ENCODE data around the gene REM2. TPM values are rescaled to one million over a fixed set of nuclear protein-coding genes. Genes with fewer than 3 reads are reported as not detected.
A peak's percentile ranks its signal among the peaks of the same experiment; 100 is the strongest.
"Not testable (repeated sequence)": the region's sequence is repeated elsewhere in the genome, so short reads cannot be mapped to it uniquely, and the experiment has no call there.

The REM2 gene
- total RNA-seq, 2 donors from 2014 or later: 0.58 to 0.64 TPM

DNA sequence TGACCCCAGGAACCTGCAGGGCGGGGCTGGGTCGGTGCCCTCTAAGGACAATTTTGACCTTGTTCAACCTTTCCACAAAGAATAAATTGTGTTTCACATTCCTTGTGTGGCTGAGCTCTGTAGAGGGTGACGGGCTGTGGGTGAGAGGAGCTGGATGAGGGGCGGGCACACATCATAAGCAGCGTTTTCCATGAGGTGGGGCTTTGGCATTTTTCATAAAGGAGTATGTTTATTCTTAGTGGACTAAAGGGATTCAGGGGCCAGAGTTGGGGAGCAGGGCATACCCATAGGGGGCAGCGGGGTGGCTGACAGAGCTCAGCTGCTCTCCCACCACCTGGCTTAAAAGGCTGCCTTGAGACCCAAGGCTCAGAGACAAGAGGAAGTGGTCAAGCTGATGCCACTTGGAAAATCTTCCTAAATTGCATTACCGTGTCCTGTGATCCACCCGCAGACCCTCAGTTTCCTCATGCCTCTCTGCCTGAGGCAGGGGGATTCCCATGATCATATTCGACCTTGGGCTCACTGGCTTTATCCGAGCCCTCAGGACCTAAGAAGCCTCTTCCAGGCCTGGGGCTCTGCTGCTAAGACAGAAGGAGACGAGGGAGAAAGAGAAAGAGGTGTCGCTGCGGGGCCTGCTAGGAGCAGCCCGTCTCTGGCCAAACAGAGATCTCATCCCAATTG lies 35.2 kb upstream of the REM2 start:
- ATAC-seq (no peak), DNase-seq (no peak)
- intact Hi-C loops (cut with DNase I, micrococcal nuclease): no loop called here

DNA sequence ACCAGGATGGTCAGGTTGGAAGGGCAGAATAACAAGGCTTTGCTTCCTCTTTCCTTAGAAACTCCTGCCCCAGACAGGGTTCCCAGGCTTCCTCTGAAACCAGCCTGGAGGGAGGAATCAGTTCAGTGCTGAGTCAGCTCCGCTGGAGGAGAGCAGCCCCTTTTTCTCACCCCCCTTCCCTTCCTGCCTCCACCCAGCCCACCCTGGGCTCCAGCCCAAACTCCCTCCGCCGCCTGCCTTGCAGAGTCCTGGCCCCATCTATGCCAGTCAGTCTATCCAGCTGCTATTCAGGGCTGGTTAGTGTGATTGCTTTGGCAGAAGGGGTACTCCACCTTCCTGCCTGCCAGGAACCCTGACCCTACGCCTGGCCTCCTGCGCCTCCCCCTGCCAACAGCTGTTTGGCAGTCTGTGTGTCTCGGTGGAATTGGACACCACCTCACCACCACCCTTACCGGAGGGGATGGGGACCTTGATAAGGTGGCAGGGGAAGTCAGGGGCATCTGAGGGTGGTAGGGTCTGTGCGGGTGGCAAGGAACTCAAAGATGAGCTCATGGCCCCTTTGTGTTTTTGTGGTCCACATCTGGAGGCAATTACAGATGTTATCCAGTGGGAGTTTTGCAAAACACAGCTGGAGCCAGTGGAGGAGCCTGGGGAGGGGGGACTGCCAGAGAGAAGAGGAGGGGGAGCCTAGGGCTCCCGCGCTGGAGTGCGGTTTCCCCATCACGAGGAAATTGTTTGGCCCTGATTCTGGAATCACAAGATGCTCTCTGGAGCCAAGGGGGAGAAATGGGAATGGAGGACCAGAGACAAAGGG lies 34.5 kb upstream of the REM2 start:
- no peak for ATAC-seq
- intact Hi-C loops (cut with DNase I, micrococcal nuclease): no loop called here
- peak; percentile 50 to 66 for DNase-seq

DNA sequence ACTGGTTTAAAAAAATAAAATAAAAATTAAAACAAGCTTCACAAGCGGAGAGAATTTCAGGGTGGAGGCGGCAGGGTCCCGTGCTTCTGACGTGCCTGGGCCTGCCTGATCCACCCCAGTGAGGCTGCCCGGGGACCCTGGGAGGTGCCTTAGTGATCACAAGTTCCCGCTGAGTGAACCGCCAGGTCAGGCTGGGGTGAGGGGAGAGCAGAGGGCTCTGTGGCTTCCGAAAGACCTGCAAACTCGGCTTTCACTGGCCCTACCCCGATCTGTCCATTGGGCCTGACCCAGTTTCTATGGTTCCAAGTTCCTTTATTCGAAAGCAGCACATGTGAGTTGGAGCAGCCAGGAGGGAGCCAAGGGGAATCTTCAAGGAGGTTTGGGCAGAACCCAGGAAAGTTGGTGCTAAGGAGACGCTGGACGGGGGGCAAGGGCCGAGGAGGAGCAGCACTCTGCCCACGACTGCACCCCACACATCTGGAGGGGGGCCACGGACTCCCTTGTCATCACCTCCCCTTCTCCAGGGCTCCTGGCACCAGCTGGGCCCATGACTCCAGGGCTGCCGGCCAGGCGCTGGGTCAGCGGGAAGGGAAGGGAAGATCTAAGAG lies 33.7 kb upstream of the REM2 start:
- ATAC-seq (no peak), DNase-seq (peak in 1 of 2 donors; percentile 55)
- intact Hi-C loops (cut with DNase I, micrococcal nuclease): no loop called here

DNA sequence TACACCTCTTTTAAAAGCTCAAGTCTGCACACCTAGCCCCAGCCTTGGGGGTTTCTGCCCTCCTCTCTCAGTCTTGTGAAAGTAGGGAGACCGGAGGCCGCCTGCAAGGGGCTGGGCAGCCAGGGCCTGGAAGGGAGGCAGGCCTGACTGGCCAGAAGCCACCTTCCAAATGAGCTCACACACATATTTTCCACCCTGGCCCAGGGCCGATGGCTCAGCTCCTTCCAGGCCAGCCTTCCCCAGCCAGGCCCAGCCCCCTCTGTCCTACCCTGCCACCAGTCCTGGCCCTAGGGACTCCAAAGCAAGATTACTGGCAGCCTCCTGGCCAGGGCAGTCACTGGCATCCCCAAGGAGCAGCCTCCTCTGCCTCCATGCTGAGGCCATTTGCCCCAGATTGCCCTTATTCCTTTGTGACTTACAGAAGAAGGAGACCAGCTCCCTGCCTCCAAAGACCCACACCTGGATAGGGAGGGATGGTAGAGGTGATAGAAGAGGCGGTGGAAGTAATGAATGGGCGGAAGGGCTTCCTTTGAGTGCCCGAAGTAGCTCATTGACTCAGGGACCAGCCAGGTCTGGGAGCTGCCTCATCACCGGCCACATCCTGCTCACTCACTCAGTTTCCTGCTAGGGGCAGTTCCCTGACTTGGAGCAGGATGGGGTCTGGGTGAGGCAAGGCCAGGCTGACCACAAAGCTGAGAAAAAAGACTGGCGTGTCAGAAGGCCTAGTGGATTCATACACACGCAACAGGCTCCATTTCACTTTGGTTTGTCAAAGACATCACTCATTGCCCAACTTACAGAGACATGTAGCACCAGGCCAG lies 31.9 kb upstream of the REM2 start:
- intact Hi-C loops (cut with DNase I, micrococcal nuclease): no loop called here
- DNase-seq: peak; percentile 61 to 79
- no peak for ATAC-seq

DNA sequence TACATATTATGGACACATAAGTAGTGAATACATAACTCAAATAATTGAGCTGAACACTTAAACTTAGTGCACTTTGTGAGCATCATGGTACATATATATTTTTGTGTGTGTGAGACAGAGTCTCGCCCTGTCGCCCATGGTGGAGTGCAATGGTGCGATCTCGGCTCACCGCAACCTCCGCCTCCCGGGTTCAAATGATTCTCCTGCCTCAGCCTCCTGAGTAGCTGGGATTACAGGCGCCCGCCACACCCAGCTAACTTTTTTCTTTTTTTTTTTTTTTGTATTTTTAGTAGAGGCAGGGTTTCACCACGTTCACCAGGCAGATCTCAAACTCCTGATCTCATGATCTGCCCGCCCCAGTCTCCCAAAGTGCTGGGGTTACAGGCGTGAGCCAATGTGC lies 30.8 kb upstream of the REM2 start:
- ATAC-seq; DNase-seq; intact Hi-C loops (cut with DNase I, micrococcal nuclease): not testable (repeated sequence)

DNA sequence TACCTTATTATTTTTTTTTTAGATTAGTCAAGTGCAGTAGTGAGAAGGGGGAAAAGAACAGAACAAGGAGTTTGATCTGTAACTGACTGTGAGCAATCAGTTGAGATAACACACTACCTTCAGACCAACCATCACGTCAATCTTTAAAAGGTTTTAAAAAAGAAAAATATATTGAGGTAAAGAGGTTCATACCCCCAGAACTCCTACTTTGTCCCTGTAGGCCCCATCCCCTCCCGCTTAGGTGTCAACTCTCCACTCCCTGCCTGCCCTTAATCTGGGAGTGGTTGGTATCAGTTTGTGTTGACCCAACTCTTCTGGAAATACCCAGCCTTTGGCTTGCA lies 30.5 kb upstream of the REM2 start:
- intact Hi-C loops (cut with DNase I, micrococcal nuclease): no loop called here
- DNase-seq (peak in 1 of 2 donors; percentile 82), ATAC-seq (no peak)

DNA sequence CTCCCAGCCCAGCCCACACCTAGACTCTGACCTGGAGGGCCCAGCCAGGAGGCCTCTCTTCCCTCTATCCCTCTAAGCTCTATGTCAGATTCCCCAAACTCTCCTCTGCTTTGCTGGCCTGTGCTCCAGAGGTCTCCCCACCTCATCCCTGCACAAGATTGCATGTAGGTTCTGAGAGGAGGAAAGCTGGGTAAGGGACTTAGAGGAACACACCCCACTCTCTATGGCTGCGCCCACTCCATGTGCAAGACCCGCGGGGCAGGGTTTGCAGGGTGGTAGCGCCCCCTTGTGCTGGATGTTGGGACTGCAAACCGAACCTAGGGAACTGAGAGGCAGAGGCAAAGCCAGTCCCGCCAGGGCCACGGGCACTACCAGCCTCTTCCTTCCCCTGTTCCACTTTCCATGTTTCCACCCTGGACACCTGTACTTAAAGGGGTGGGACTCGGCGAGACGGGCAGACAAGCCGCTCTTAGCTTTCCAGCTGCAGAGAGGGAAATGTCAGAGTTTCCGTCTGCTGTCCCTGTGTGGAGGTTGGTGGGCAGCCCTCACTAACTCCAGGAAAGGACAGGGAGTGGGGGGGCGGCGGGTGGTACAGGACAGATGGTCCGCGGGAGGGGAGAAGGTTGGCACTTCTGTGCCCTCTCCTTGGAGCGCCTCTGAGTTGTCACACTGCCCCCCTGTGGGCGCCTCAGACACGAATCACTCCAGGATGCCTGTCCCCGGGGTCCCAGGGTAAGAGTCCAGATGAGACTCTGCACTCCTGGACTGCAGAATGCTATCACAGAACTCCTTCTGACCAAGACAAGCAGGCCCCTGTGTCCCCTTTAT lies 29.9 kb upstream of the REM2 start:
- ATAC-seq (peak; percentile 89), DNase-seq (peak; percentile 85 to 95)
- intact Hi-C loops (cut with DNase I, micrococcal nuclease): no loop called here

DNA sequence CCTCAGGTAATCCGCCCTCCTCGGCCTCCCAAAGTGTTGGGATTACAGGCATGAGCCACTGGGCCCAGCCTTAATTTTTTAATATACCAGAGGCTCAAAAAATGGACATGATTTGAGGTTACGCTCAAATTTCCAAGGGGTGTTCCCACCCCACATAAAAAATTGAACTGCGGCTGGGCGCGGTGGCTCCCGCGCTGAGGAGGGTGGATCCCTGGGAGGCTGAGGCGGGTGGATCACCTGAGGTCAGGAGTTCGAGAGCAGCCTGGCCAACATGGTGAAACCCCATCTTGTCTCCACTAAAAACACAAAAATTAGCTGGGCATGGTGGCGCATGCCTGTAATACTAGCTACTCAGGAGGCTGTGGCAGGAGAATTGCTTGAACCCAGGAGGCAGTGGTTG lies 28.7 kb upstream of the REM2 start:
- intact Hi-C loops (cut with DNase I, micrococcal nuclease); DNase-seq; ATAC-seq: not testable (repeated sequence)

DNA sequence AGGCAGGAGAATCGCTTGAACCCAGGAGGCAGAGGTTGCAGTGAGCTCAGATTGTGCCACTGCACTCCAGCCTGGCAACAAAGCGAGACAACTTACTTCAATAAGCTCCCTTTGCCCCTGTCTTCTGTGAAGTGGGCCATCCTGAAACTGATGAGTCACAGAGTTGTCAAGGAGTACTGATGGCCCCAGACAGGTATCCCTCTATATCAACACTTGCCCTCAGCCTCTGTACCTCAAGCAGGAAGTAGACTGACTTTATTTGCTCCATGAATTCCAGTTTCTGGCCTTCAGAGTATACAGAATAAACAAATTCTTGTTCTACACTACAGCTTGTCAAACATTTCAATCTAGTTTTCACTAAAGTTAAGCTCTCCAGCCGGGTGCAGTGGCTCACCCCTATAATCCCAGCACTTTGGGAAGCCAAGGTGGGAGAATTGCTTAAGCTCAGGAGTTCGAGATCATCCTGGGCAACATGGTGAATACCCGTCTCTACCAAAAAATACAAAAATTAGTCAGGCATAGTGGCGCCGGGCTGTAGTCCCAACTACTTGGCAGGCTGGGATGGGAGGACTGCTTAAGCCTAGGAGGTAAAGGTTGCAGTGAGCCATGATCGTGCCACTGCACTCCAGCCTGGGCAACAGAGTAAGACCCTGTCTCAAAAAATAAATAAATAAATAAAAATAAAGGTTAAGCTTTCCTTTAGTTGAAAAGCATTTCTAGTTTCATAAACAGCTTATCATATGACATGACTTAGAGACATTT lies 27.9 kb upstream of the REM2 start:
- intact Hi-C loops (cut with DNase I, micrococcal nuclease): no loop called here
- no peak for ATAC-seq
- no peak for DNase-seq

DNA sequence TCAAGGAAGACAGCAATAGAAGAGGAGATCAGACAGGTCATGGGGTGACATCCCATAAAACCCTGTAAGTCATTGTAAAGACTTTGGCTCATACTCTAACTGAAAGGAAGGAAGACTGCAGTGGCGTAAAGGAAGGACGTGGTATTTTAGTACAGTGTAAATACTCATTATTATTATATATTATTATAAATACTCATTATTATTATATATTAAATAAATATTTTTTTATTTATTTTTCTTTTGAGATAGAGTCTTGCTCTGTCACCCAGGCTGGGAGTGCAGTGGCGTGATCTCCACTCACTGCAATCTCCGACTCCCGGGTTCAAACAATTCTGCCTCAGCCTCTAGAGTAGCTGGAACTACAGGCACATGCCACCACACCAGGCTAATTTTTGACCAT lies 26.6 kb upstream of the REM2 start:
- intact Hi-C loops (cut with DNase I, micrococcal nuclease): no loop called here
- DNase-seq: no peak
- no peak for ATAC-seq

DNA sequence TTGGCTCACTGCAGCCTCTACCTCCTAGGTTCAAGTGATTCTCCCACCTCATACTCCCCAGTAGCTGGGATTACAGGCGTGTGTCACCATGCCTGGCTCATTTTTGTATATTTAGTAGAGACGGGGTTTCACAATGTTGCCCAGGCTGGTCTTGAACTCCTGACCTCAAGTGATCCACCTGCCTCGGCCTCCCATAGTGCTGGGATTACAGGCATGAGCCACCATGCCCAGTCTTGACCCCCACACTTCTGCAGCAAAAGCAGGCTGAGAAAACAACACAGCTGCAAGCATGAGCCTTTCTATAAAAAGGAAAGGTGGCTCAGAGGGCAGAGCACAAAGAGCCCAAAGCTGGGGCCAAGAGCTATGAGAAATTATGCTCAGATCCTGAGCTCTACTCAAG lies 22.6 kb upstream of the REM2 start:
- intact Hi-C loops (cut with DNase I, micrococcal nuclease); ATAC-seq; DNase-seq: not testable (repeated sequence)

DNA sequence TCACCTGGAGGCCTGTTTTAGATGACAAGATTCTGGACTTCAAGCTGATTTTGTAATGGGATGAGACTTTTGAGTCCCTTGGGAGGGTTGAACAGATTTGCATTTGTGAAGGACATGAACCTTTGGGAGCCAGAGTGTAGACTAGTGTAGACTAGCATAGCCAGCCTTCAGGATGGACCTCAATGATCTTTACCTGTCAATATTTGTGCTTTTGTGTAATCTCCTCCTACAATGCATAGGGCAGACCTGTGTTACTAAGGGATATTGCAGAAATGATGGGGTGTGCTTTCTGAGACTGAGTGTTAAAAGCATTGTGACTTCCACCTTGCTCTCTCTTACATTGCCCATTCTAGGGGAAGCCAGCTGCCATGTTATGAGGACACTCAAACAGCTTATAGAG lies 21.4 kb upstream of the REM2 start:
- ATAC-seq (no peak), DNase-seq (no peak)
- intact Hi-C loops (cut with DNase I, micrococcal nuclease): no loop called here

DNA sequence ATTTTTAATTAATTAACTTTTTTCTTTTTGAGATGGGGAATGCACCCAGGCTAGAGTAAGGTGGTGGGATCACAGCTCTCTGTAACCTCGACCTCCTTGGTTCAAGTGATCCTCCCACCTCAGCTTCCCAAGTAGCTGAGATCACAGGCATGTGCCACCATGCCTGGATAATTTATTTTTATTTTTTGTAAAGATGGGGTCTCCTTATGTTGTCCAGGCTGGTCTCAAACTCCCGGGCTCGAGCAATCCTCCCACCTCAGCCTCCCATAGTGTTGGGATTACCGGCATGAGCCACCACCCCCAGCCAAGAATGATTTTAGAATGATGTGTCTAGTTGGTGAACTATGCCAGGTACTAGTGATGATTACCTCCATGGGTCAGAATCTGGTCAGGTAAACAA lies 18.0 kb upstream of the REM2 start:
- intact Hi-C loops (cut with DNase I, micrococcal nuclease): no loop called here

DNA sequence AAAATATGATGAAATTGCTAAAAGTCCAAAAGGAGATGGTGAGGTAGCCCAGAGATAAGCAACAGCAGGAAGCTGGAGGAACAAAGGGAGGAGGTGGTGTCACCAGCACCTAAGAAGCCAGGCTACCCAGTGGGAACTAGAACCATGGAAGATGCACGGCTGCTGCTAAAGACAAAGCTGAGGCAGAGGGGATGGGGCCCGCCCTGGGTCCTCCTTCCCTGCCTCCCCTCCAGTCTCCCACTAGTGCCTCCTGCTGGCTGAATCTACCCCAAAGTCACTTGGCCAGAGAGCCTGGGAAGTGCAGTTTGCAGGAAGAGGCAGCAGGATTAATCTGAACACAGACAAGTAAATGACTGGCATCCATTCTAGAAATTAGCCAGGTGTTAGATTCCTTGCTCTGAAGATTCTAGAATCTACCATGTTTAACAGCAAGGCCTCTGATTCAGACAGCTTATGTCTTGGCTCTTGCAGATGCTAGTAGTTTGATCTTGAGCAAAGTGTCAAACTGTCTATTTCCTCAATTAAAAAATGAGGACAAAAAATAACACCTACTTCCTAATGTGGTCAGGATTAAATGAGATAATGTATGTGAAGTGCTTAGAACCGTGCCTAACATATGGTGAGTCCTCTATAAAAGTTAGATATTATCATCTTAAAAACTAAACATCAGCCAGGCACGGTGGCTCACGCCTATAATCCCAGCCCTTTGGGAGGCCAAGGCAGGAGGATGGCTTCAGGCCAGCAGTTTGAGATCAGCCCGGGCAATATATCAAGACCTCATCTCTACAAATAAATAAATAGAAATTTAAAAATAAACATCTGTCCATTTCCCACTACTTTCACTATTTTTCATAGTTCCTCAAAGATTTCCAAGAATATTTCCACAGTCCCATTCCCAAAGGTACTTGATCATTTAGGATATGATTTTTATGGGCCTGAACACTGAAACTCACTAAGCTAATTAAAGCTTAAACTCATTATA lies 17.3 kb upstream of the REM2 start:
- no peak for DNase-seq
- intact Hi-C loops (cut with DNase I, micrococcal nuclease): no loop called here
- ATAC-seq: peak; percentile 22

More for the DNA sequence above, 18.0 kb upstream of the REM2 start:
- no peak for ATAC-seq
- no peak for DNase-seq

DNA sequence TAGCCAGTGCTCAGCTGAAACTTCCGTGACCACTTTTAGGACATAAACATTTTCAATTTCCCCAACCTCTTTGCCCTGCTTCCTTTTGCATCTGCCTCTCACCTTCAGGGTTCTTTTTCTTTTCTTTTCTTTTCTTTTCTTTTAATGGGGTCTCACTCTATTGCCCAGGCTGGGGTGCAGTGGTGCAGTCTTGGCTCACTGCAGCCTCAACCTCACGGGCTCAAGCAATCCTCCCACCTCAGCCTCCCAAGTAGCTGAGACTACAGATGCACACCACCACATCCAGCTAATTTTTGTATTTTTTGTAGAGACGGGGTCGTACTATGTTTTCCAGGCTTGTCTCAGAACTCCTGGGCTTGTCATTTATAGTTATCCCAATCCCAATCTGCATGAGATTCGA lies 16.1 kb upstream of the REM2 start:
- intact Hi-C loops (cut with DNase I, micrococcal nuclease): no loop called here
- DNase-seq: no peak
- ATAC-seq: no peak

DNA sequence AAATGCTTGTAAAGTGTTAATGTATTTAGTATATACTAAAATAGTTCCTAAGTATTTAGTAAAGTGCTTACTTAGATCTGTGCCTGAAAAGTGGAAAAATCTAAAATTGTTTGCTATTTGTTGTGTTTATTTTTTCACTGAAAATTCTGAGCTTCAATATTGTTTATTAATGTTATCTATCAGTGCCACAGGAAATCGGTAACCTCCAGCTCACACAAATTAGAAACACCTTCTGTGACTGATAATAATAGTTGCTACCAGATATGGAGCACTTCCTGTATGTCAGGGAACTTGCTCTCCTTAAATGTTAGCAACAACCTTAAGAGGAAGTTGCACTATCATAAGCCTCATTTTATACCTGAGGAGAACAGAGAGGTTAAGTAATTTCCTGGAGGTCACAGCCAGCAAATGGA lies 12.2 kb upstream of the REM2 start:
- DNase-seq (no peak), ATAC-seq (no peak)
- intact Hi-C loops (cut with DNase I, micrococcal nuclease): no loop called here

Data from left colon (tissue), 2 donors.